WTC11 (cell line): ENCODE measurements around the gene ETF1. TPM values are rescaled to one million over a fixed set of nuclear protein-coding genes. Genes with fewer than 3 reads are reported as not detected.

Experiments
- ATAC-seq: fragments of 200-7000 bp; cut with Tn5 transposase; 2 replicates; pipeline ENCODE4 v1.10.0; 2021; ENCODE audit warnings: mild to moderate bottlenecking, moderate library complexity
- CTCF ChIA-PET: fragments of 300-600 bp; sonication (Branson Sonifier 250); formaldehyde crosslinking; loops from one replicate; lab custom pipeline; 2021; ENCODE audit warnings: antibody characterized with exemption; lab: Charles Lee
- POLR2A ChIA-PET: fragments of 350-600 bp; sonication (Branson Sonifier 250); formaldehyde crosslinking; loops from one replicate; lab custom pipeline; 2021; ENCODE audit warnings: antibody characterized with exemption; lab: Charles Lee
- DNase-seq: peaks from one replicate; pipeline ENCODE4 v3.0.0; 2021; ENCODE audit warnings: low spot score
- H3K27ac Mint-ChIP-seq: 2 replicates; pipeline ENCODE4 v1.8.0; 2021; ENCODE audit warnings: mixed read lengths
- H3K27me3 Mint-ChIP-seq: 2 replicates; pipeline ENCODE4 v1.8.0; 2021; ENCODE audit warnings: low read depth, mild to moderate bottlenecking, moderate library complexity, mixed read lengths
- H3K36me3 Mint-ChIP-seq: 2 replicates; pipeline ENCODE4 v1.8.0; 2021; ENCODE audit warnings: mixed read lengths
- H3K4me1 Mint-ChIP-seq: 2 replicates; pipeline ENCODE4 v1.8.0; 2022; ENCODE audit warnings: mixed read lengths
- H3K4me3 Mint-ChIP-seq: 2 replicates; pipeline ENCODE4 v1.8.0; 2021; ENCODE audit warnings: mild to moderate bottlenecking, moderate library complexity, mixed read lengths
- H3K9me3 Mint-ChIP-seq: 2 replicates; pipeline ENCODE4 v1.8.0; 2021; ENCODE audit warnings: mixed read lengths
- ATF1 ChIP-seq: sonication (generic); formaldehyde crosslinking; IDR thresholded peaks from 2 replicates; pipeline ENCODE4 v1.8.1; 2023; ENCODE audit warnings: mild to moderate bottlenecking, moderate library complexity, missing genetic modification reagents
- CREM ChIP-seq: sonication (generic); formaldehyde crosslinking; IDR thresholded peaks from 2 replicates; pipeline ENCODE4 v1.8.1; 2022; ENCODE audit warnings: mild to moderate bottlenecking, missing genetic modification reagents, moderate library complexity
- ELF4 ChIP-seq: sonication (generic); formaldehyde crosslinking; IDR thresholded peaks from 2 replicates; pipeline ENCODE4 v1.8.1; 2022; ENCODE audit warnings: low read depth, mild to moderate bottlenecking, moderate library complexity, missing genetic modification reagents
- ESRRA ChIP-seq: sonication (generic); formaldehyde crosslinking; IDR thresholded peaks from 2 replicates; pipeline ENCODE4 v1.8.1; 2022; ENCODE audit warnings: mild to moderate bottlenecking, missing genetic modification reagents, borderline replicate concordance
- FOXP1 ChIP-seq: sonication (generic); formaldehyde crosslinking; IDR thresholded peaks from 2 replicates; pipeline ENCODE4 v1.8.0; 2022; ENCODE audit warnings: missing genetic modification reagents, mild to moderate bottlenecking, moderate library complexity, borderline replicate concordance
- IRF2 ChIP-seq: sonication (generic); formaldehyde crosslinking; IDR thresholded peaks from 2 replicates; pipeline ENCODE4 v1.8.0; 2022; ENCODE audit warnings: low read depth, missing genetic modification reagents, borderline replicate concordance
- JUN ChIP-seq: sonication (generic); formaldehyde crosslinking; IDR thresholded peaks from 2 replicates; pipeline ENCODE4 v1.8.0; 2023; ENCODE audit warnings: mild to moderate bottlenecking, missing genetic modification reagents
- MXD4 ChIP-seq: fragments of 250-450 bp; sonication (Bioruptor Pico); IDR thresholded peaks from 2 replicates; pipeline ENCODE4 v1.8.0; 2021; ENCODE audit warnings: mild to moderate bottlenecking, moderate library complexity, borderline replicate concordance
- NFYB ChIP-seq: sonication (generic); formaldehyde crosslinking; conservative IDR thresholded peaks from 2 replicates; pipeline ENCODE4 v1.8.0; 2022; ENCODE audit warnings: low read depth, missing genetic modification reagents
- RELA ChIP-seq: sonication (generic); formaldehyde crosslinking; IDR thresholded peaks from 2 replicates; pipeline ENCODE4 v1.8.1; 2022; ENCODE audit warnings: missing genetic modification reagents, mild to moderate bottlenecking, borderline replicate concordance
- SMAD4 ChIP-seq: sonication (generic); formaldehyde crosslinking; IDR thresholded peaks from 2 replicates; pipeline ENCODE4 v1.8.0; 2022; ENCODE audit warnings: mild to moderate bottlenecking, missing genetic modification reagents
- SOX15 ChIP-seq: fragments of 250-450 bp; sonication (Bioruptor Pico); IDR thresholded peaks from 2 replicates; pipeline ENCODE4 v1.9.0; 2021; ENCODE audit warnings: mild to moderate bottlenecking
- TEAD1 ChIP-seq: sonication (generic); formaldehyde crosslinking; IDR thresholded peaks from 2 replicates; pipeline ENCODE4 v1.8.0; 2022; ENCODE audit warnings: mild to moderate bottlenecking, missing genetic modification reagents
- TEAD4 ChIP-seq: sonication (generic); formaldehyde crosslinking; IDR thresholded peaks from 2 replicates; pipeline ENCODE4 v1.8.0; 2022; ENCODE audit warnings: mild to moderate bottlenecking, missing genetic modification reagents
- ZNF263 ChIP-seq: sonication (generic); formaldehyde crosslinking; IDR thresholded peaks from 2 replicates; pipeline ENCODE4 v1.8.1; 2022; ENCODE audit warnings: low read depth, mild to moderate bottlenecking, moderate library complexity, missing genetic modification reagents
- ZNF317 ChIP-seq: sonication (generic); formaldehyde crosslinking; IDR thresholded peaks from 2 replicates; pipeline ENCODE4 v1.8.1; 2023; ENCODE audit warnings: low read depth, mild to moderate bottlenecking, moderate library complexity, missing genetic modification reagents, borderline replicate concordance
- ZNF396 ChIP-seq: fragments of 250-450 bp; sonication (Bioruptor Pico); IDR thresholded peaks from 2 replicates; pipeline ENCODE4 v1.8.0; 2021; ENCODE audit warnings: mild to moderate bottlenecking, moderate library complexity, borderline replicate concordance
- ZNF416 ChIP-seq: fragments of 250-450 bp; sonication (Bioruptor Pico); IDR thresholded peaks from 2 replicates; pipeline ENCODE4 v1.9.0; 2021; ENCODE audit warnings: mild to moderate bottlenecking, inconsistent platforms
- ZNF671 ChIP-seq: fragments of 250-450 bp; sonication (Bioruptor Pico); IDR thresholded peaks from 2 replicates; pipeline ENCODE4 v1.8.0; 2021; ENCODE audit warnings: mild to moderate bottlenecking
- total RNA-seq: library from RNA; stranded (reverse); gene quantifications from 3 replicates; pipeline ENCODE4 v1.2.3, GENCODE V29; 2021
- TF ChIP-seq, protein P1 (sequence below): sonication (generic); formaldehyde crosslinking; IDR thresholded peaks from 2 replicates; pipeline ENCODE4 v1.8.1; 2022; ENCODE audit warnings: mild to moderate bottlenecking, missing genetic modification reagents, moderate library complexity, borderline replicate concordance
- TF ChIP-seq, protein P2 (sequence below): fragments of 250-450 bp; sonication (Bioruptor Pico); IDR thresholded peaks from 2 replicates; pipeline ENCODE4 v1.8.0; 2021; ENCODE audit warnings: mild to moderate bottlenecking
- TF ChIP-seq, protein P3 (sequence below): fragments of 200-600 bp; IDR thresholded peaks from 2 replicates; pipeline ENCODE4 v1.8.0; 2022; ENCODE audit warnings: antibody characterized with exemption
- TF ChIP-seq, protein P4 (sequence below): sonication (generic); formaldehyde crosslinking; IDR thresholded peaks from 2 replicates; pipeline ENCODE4 v1.8.1; 2022; ENCODE audit warnings: missing genetic modification reagents, borderline replicate concordance
- TF ChIP-seq, protein P5 (sequence below): sonication (generic); formaldehyde crosslinking; conservative IDR thresholded peaks from 2 replicates; pipeline ENCODE4 v1.8.1; 2023; ENCODE audit warnings: mild to moderate bottlenecking, low read depth, missing genetic modification reagents, moderate library complexity
- TF ChIP-seq, protein P6 (sequence below): sonication (generic); formaldehyde crosslinking; IDR thresholded peaks from 2 replicates; pipeline ENCODE4 v1.8.0; 2023; ENCODE audit warnings: missing genetic modification reagents

The ETF1 gene
- total RNA-seq, 1 experiment from 2014 or later: 137 TPM

DNA sequence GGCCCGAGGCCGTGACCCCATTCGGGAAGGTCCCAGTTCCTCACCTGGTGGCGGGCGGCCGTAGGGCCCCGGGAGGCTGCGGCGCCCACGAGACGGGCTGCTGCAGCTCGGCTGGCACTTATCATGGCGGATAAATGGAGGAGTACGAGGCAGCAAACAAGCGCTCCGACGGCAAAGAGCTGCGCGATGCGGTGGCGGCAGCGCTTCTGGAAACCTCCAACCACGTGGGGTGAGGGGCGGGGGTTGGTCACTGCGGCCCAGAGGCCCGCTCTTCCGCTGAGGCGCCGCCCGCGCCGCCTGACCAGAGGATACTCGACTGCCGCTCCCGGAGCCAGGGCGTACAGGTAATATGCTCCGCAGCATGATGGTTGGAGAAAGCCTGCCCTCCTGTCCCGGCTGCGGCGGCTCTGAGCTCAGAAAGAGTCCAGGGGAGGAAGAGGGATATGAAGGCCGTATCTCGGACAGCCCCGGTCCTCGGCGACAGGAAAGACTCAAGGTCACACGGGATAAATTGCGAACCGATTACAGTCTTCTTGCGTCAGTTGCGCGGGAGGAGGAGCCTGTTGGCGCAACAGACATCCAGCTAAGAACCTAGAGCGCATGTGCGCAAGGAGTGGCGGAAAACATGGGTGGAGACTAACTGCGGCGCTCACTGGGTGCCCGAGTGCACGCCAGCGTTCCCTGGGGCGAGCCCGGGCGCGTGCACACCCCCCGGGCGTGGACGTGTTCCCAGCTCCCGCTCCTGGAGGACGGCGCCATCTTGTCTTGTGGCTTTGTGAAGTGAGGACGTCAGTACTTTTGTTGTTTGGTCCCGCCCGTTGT, 32.4 kb upstream of the ETF1 start, which contains the start of gene HSPA9:
Gene HSPA9, minus strand, starts transcription at position 208 of the 822 bp plus-strand sequence. Its CDS starts 83 bp downstream, at position 125.
- Mint-ChIP-seq H3K4me3 (peak within 1 kb of the TSS; percentile 97), H3K36me3 (peaks cover 45% of the 10 kb centered on the region), H3K4me1 (peaks cover 10% of the 10 kb centered on the region), H3K27me3 (no peaks in the 10 kb centered on the region; the same call in 1 of the 2 replicates), H3K27ac (peak within 1 kb of the TSS; percentile 100), H3K9me3 (no peaks in the 10 kb centered on the region)
- ChIA-PET CTCF (interaction anchor here (0.7 to 2.0 kb wide), 10 partner anchors 18 to 370 kb away, joined by 3 to 16 read pairs (median 4); partner anchors contain the start of genes EGR1 and ETF1), POLR2A (interaction anchor here (0.6 to 2.1 kb wide), 19 partner anchors 9 to 722 kb away, joined by 3 to 20 read pairs (median 5); partner anchors contain the start of genes CTNNA1, EGR1, ETF1 and KIF20A)
- peak; percentile 91 for DNase-seq
- ATAC-seq: peak; percentile 83
- TF ChIP-seq ZNF317 (CRISPR knock-in tag) (peak; percentile 32; the same call in 1 of the 2 replicates), SOX15 (CRISPR knock-in tag) (no peak), TEAD4 (CRISPR knock-in tag) (peak; percentile 79; the same call in 1 of the 2 replicates), CREM (CRISPR knock-in tag) (peak; percentile 87), ESRRA (CRISPR knock-in tag) (peak; percentile 96), SMAD4 (CRISPR knock-in tag) (peak; percentile 41; the same call in 1 of the 2 replicates), RELA (CRISPR knock-in tag) (no peak), IRF2 (CRISPR knock-in tag) (0 out of 2 replicates have a peak, but pooled peaks have one; percentile 31), ELF4 (CRISPR knock-in tag) (no peak; the same call in 1 of the 2 replicates), ATF1 (CRISPR knock-in tag) (0 out of 2 replicates have a peak, but pooled peaks have one; percentile 50), ZNF263 (CRISPR knock-in tag) (no peak), JUN (CRISPR knock-in tag) (no peak; the same call in 1 of the 2 replicates), ZNF396 (CRISPR knock-in tag) (no peak), FOXP1 (CRISPR knock-in tag) (peak; percentile 22; the same call in 1 of the 2 replicates), ZNF416 (CRISPR knock-in tag) (no peak), TEAD1 (CRISPR knock-in tag) (peak; percentile 75; the same call in 1 of the 2 replicates), NFYB (no peak; the same call in 1 of the 2 replicates), ZNF671 (CRISPR knock-in tag) (no peak; the same call in 1 of the 2 replicates), MXD4 (no peak)
- TF ChIP-seq, protein P1, sequence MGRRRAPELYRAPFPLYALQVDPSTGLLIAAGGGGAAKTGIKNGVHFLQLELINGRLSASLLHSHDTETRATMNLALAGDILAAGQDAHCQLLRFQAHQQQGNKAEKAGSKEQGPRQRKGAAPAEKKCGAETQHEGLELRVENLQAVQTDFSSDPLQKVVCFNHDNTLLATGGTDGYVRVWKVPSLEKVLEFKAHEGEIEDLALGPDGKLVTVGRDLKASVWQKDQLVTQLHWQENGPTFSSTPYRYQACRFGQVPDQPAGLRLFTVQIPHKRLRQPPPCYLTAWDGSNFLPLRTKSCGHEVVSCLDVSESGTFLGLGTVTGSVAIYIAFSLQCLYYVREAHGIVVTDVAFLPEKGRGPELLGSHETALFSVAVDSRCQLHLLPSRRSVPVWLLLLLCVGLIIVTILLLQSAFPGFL (CRISPR knock-in tag): 0 out of 2 replicates have a peak, but pooled peaks have one; percentile 77
- TF ChIP-seq, protein P2, sequence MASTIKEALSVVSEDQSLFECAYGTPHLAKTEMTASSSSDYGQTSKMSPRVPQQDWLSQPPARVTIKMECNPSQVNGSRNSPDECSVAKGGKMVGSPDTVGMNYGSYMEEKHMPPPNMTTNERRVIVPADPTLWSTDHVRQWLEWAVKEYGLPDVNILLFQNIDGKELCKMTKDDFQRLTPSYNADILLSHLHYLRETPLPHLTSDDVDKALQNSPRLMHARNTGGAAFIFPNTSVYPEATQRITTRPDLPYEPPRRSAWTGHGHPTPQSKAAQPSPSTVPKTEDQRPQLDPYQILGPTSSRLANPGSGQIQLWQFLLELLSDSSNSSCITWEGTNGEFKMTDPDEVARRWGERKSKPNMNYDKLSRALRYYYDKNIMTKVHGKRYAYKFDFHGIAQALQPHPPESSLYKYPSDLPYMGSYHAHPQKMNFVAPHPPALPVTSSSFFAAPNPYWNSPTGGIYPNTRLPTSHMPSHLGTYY: no peak
- TF ChIP-seq, protein P3, sequence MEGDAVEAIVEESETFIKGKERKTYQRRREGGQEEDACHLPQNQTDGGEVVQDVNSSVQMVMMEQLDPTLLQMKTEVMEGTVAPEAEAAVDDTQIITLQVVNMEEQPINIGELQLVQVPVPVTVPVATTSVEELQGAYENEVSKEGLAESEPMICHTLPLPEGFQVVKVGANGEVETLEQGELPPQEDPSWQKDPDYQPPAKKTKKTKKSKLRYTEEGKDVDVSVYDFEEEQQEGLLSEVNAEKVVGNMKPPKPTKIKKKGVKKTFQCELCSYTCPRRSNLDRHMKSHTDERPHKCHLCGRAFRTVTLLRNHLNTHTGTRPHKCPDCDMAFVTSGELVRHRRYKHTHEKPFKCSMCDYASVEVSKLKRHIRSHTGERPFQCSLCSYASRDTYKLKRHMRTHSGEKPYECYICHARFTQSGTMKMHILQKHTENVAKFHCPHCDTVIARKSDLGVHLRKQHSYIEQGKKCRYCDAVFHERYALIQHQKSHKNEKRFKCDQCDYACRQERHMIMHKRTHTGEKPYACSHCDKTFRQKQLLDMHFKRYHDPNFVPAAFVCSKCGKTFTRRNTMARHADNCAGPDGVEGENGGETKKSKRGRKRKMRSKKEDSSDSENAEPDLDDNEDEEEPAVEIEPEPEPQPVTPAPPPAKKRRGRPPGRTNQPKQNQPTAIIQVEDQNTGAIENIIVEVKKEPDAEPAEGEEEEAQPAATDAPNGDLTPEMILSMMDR: no peak
- TF ChIP-seq, protein P4, sequence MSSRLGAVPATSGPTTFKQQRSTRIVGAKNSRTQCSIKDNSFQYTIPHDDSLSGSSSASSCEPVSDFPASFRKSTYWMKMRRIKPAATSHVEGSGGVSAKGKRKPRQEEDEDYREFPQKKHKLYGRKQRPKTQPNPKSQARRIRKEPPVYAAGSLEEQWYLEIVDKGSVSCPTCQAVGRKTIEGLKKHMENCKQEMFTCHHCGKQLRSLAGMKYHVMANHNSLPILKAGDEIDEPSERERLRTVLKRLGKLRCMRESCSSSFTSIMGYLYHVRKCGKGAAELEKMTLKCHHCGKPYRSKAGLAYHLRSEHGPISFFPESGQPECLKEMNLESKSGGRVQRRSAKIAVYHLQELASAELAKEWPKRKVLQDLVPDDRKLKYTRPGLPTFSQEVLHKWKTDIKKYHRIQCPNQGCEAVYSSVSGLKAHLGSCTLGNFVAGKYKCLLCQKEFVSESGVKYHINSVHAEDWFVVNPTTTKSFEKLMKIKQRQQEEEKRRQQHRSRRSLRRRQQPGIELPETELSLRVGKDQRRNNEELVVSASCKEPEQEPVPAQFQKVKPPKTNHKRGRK (CRISPR knock-in tag): no peak
- TF ChIP-seq, protein P5, sequence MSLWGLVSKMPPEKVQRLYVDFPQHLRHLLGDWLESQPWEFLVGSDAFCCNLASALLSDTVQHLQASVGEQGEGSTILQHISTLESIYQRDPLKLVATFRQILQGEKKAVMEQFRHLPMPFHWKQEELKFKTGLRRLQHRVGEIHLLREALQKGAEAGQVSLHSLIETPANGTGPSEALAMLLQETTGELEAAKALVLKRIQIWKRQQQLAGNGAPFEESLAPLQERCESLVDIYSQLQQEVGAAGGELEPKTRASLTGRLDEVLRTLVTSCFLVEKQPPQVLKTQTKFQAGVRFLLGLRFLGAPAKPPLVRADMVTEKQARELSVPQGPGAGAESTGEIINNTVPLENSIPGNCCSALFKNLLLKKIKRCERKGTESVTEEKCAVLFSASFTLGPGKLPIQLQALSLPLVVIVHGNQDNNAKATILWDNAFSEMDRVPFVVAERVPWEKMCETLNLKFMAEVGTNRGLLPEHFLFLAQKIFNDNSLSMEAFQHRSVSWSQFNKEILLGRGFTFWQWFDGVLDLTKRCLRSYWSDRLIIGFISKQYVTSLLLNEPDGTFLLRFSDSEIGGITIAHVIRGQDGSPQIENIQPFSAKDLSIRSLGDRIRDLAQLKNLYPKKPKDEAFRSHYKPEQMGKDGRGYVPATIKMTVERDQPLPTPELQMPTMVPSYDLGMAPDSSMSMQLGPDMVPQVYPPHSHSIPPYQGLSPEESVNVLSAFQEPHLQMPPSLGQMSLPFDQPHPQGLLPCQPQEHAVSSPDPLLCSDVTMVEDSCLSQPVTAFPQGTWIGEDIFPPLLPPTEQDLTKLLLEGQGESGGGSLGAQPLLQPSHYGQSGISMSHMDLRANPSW (CRISPR knock-in tag): no peak
- TF ChIP-seq, protein P6, sequence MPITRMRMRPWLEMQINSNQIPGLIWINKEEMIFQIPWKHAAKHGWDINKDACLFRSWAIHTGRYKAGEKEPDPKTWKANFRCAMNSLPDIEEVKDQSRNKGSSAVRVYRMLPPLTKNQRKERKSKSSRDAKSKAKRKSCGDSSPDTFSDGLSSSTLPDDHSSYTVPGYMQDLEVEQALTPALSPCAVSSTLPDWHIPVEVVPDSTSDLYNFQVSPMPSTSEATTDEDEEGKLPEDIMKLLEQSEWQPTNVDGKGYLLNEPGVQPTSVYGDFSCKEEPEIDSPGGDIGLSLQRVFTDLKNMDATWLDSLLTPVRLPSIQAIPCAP (CRISPR knock-in tag): peak; percentile 85; the same call in 1 of the 2 replicates
